HG03280 (cell line): ENCODE results near the gene VPS13A.
"Not testable (repeated sequence)": the region's sequence is repeated elsewhere in the genome, so short reads cannot be mapped to it uniquely, and the experiment has no call there.

Source experiments
- ATAC-seq: cut with Tn5 transposase; IDR thresholded peaks from one replicate; pipeline ENCODE4 v1.9.1; 2021; ENCODE audit warnings: mild to moderate bottlenecking, moderate library complexity; ENCODE audit not compliant: unreplicated experiment

Gene VPS13A

DNA sequence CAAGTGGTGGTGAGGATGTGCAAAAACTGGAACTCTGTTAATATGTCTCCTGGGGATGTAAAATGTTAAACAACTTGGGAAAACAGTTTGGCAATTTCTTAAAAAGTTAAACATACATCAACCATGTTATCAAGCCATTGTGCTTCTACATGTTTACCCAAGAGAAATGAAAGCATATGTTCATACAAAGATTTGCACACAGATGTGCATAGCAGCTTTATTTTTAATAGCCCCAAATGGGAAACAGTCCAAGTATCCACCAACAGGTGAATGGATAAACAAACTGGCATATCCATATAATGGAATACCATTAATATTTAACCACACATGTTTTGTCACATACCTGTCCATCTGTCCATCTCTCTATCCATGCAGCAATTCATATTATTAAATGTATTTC is 6.2 kb downstream of the VPS13A start:
- ATAC-seq, result no peak

DNA sequence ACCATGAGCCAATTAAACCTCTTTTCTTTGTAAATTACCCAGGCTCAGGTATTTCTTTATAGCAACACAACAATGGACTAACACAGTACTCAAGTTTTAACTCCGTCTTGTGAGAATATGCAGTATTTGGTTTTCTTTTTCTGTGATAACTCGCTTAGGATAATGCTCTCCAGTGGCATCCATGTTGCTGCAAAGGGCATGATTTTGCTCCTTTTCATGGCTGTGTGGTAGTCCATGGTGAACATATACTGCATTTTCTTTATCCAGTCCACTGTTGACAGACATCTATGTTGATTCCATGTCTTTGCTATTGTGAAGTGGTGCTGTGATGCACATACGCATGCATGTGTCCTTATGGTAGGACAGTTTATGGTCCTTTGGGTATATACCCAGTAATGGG is 10.9 kb downstream of the VPS13A start:
- no peak for ATAC-seq

DNA sequence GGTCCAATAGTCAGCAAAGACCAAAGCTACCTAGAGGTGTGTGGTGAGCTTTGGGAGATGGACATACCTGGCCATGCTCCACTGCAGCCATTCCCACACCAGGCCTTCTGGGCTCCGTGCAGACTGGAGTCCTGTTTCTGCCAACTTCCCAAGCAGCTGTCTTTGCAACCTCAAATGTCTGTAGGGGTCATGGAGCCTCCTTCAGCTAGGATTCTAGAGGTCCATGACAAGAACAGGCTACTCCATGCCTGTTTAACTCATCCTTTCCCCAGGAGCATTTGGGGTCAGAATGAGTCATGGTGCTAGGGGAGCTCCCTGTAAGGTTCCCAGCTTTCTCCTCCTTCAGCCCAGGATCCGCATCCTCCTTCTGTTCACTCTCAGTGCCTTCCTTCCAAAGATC is 17.1 kb downstream of the VPS13A start:
- ATAC-seq, result no peak

DNA sequence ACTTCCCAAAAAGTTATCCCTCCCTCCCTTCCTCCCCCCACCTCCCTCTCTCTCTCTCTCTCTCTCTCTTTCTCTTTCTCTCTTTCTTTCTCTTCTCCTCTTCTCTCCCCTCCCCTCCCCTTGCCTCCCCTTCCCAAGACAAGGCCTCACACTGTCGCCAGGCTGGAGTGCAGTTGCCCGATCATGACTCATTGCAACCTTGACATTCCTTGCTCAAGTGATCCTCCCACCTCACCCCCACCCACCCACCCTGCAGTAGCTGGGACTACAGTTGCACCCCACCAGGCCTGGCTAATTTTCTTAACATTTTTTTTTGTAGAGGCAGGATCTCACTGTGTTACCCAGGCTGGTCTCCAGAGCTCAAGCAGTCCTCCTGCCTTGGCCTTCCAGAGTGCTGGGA is 32.8 kb downstream of the VPS13A start:
- no peak for ATAC-seq

DNA sequence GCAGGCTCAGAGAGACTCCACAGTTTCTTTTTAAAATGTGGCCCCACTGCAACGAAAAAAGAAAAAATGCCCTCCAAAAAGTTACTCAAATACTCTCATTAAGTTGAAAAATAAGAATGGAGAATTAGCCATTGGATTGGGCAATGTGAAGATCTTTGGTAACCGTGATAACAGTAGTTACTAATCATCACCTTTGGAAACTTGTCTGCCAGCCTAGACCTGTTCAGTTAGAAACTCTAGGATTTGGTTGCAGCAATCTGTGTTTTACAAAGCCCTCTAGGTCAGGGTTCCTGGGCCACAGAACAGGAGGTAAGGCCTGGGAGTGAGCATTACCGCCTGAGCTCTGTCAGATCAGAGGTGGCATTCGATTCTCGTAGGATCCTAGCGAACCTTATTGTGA is 34.2 kb downstream of the VPS13A start:
- no peak for ATAC-seq

DNA sequence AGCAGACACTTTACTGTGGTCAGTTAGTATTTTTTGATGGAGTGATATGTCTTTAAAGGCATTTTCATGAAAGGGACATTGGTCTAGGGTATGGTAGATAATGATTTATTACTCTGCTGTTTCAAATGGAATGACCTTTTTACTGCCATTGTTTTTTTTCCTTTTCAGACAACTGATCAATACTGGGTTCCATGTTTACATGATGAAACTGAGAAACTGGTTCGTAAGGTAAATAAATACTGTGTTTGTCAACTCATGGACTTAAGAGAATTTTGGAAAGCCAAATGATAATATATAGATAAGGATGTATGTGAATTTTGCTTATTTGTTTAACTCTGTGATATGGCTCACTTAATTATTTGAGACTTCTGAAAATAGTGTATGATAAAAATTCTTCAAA is 35.5 kb downstream of the VPS13A start:
- ATAC-seq, result no peak

DNA sequence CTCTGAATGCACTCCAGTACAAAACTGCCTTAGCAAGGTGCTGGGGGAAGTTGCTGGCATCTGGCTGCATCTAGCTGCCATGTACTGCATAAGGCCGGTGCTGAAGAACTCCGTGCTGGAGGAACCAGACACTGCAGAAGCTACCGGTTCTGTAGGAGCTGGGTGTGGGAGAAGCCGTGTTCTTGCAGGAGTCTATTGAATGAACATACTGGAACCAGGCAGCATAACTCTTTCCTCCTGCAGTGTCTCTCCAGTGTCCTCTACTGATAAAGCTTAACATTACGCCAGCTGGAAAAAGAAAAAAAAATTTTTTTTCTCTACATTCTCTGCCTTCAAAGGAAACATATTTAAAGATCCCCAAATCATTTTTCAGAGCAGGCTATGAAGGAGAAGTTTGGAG is 38.5 kb downstream of the VPS13A start:
- no peak for ATAC-seq

DNA sequence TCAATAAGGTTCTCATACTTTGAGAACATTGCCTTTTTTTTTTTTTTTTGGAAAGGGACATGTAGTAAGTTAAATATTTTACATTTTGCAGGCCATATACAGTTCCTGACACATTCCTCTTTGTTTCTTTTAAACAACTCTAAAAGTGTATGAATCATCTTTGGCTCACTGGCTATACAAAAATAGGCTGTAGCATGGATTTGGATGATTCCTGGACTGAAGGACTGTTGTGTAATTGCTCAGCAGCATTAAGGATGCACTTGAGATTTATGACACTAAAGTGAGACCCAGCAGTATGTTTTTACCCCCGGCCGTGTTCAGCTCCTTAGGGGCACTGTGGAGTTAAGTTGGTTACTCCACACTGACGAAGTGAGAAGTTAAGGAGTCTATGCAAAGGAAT is 41.3 kb downstream of the VPS13A start:
- ATAC-seq, result no peak

DNA sequence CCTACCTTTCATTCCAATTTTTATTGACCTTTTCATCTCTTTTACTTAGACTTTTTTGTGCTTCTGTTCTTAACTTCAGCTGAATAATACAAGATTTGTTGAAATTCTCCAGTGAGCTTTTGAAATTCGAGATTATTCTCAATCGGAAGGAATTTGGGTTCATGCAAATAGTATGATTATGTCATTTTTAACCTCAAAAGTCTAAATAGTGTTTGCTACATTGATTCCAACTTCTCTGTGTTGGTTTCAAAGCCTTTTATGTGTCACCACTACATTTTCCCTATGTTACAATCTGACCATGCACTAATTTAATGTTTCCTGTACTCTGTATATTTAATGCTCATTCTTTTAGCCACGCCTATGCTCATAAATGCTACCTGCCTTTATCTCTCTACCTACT is 44.1 kb downstream of the VPS13A start:
- no peak for ATAC-seq

DNA sequence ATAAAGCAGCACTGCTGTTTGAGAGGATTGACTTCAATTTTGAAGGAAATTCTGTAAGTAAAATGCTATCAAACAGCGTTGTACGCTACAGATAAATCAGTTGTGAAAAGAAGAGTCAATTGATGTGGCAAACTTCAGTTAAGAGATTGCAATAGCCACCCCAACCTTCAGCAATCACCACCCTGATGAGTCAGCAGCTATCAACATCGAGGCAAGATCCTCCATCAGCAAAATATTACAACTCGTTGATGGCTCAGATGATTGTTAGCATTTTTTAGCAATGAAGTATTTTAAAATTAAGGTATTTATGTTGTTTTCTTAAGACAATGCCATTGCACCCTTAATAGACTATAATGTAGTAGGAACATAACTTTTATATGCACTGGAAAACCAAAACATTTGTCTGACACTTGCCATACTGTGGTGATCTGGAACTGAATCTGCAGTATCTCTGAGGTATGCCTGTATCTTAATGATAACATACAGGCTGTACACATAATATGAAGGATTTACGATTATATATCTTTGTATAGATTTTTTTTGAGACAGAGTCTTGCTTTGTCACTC is 47.5 kb downstream of the VPS13A start:
- ATAC-seq, result no peak

DNA sequence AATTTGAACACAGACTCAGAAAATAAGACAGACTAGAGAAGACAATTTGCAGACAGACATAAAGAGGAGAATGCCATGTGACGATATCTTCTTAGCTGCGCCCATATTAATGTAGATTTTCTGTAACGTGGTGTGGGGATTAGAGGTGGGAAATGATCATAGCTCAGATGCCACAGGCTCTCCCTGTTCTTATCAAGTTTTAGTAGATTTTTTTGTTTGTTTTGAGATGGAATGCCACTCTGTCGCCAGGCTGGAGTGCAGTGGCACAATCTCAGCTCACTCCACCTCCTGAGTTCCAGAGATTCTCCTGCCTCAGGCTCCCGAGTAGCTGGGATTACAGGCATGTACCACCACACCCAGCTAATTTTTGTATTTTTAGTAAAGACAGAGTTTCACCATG is 59.4 kb downstream of the VPS13A start:
- no peak for ATAC-seq

DNA sequence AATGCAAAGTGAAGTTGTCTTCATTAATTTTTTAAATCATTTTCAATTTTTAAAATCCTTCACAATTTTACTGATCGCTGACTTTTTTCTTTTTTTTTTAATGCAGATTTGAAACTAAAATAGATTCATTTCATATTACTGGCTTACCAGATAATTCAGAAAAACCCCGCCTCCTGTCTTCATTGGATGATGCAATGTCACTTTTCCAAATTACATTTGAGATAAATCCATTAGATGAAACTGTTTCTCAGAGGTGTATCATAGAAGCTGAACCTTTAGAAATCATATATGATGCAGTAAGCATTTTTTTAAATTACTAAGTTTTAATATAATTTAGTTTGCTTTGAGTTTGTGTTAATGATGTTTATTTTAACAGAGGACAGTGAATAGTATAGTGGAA is 60.6 kb downstream of the VPS13A start:
- ATAC-seq, result no peak

DNA sequence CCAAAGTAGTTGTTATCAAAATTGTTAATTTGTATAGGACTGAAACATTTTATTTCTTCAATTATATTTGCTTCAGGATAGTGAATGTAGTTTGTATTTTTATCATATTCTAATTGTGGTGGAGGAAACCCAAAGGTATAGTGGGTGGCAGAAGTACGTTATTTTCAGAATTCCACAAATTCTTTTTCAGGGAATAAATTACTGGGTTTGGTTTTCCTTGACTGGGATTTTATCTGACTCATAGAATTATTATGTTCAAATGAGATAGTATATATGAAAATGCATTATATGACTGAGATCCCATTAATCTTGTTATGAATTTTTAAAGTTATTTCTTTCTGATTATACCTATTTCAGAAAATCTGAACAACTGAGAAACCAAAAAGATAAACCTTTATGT is 73.7 kb downstream of the VPS13A start:
- ATAC-seq, result no peak

DNA sequence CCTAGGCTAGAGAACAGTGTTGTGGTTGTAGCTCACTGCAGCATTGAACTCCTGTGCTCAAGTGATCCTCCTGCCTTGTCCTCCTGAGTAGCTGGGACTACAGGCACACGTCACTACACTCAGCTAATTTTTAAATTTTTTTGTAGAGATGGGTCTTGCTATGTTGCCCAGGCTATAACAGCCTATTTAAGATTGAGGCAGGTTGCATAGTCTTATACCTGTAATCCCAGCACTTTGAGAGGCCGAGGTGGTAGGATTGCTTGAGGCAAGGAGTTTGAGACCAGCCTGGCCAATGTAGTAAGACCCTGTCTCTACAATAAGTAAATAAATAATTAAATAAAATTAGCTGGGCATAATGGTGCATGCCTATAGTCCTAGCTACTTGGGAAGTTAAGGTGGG is 79.9 kb downstream of the VPS13A start:
- ATAC-seq, result no peak

DNA sequence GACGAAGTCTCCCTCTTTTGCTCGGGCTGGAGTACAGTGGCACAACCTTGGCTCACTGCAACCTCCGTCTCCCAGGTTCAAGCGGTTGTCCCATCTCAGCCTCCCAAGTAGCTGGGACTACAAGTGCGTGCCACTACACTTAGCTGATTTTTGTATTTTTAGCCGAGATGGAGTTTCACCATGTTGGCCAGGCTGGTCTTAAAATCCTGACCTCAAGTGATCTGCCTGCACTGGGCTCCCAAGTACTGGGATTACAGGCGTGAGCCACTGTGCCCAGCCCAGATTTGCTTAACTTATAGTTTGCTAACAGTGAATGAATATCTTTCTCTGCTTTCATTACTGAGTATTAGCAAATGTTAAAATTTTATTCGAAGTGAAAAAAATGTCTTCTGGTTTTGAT is 84.3 kb downstream of the VPS13A start:
- no peak for ATAC-seq

DNA sequence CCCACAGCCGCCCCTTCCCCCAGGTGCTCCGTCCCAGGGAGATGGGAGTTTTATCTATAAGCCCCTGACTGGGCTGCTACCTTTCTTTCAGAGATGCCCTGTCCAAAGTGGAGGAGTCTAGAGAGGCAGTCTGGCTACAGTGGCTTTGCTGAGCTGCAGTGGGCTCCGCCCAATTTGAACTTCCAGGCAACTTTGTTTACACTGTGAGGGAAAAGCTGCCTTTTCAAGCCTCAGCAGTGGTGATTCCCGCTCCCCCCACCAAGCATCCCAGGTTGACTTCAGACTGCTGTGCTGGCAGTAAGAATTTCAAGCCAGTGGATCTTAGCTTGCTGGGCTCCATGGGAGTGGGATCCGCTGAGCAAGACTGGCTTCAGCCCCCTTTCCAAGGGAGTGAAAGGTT is 90.4 kb downstream of the VPS13A start:
- not testable (repeated sequence) for ATAC-seq

DNA sequence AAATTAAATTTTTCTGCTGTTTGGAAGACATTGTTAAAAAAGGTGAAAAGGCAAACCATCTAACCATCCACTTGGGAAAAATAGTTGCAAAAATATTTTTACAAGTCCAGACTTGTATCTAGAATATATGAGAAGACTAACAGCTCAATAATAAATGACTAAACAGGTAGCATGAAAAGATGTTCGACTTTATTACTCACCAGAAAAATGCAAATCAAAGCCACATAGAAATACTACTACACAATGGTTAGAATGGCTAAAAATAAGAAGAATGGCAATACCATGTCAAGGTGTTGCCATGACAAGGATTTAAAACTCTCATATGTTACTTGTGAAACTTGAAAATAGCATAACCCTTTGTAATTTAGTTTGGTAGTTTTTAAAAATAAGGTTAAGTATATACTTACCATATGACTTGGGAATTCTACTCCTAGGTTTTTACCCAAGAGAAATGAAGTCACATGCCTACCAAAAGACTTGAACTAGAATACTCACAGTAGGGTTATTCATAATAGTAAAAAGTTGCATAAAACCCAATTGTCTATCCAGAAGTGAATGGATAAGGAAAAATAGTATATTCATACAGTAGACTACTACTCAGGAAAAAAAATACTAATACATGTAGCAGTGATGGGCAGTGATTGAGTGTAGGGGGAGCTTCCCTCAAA is 93.8 kb downstream of the VPS13A start:
- no peak for ATAC-seq

DNA sequence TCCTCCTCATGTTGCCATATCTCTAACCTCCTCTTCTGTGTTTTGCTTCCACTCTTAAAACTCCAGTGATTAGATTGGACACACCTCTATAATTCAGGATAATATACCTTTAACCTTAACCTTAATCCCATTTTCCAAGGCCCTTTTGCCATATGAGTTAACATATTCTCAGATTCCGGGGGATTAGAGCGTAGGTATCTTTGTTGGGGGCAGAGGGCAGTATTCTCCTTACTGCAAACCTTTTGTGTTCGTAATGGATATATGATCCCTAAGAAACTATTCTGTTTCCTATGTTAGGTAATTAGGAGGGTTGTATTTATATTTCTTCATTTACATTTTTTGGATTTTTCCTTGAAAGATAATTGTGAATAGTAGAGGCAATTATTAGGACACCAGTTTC is 99.5 kb downstream of the VPS13A start:
- ATAC-seq, result no peak

DNA sequence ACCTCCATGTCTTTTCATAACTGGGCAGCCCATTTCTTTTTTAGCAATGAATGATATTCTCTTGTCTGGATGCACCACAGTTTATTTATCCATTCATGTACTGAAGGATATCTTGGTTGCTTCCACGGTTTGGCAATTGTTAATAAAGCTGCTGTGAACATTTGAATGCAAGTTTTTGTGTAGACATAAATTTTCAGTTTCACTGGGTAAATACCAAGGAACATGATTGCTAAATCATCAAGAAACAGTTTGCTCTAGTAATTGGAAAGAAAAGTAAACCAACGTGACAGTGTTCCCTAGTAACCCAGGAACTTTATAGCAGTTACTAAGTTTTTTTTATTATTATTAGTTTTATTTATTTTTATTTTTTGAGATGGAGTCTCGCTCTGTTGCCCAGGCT is 100.4 kb downstream of the VPS13A start:
- ATAC-seq, result no peak

DNA sequence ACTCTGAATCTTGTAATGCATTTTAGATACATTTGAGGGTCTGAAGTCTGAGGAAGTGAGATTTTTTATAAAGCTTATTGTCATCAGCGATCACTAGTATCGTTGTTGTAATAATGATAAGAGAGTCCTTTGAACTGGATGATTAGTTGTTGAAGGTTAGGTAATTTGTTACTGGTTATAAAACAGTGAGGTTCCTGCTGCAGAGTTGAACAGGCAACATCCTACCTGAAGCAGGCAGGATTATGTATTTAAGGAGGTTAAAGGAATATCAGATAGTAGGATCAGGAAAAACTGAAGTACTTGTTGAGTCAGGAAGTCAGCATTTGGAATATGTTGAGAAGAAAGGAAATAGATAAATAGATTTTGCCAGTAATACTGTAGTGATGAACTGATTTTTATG is 106.7 kb downstream of the VPS13A start:
- no peak for ATAC-seq

DNA sequence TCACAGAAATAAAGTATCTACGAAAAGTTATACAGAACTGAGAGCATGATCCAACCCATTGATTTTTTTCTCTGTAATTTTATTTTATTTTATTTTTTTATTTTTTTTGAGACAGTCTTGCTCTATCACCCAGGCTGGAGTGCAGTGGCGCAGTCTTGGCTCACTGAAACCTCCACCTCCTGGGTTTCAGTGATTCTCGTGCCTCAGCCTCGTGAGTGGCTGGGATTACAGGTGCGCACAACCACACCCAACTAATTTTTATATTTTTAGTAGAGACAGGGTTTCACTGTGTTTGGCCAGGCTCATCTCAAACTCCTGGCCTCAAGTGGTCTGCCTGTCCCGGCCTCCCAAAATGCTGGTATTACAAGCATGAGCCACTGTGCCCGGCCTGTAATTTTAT is 107.3 kb downstream of the VPS13A start:
- no peak for ATAC-seq

DNA sequence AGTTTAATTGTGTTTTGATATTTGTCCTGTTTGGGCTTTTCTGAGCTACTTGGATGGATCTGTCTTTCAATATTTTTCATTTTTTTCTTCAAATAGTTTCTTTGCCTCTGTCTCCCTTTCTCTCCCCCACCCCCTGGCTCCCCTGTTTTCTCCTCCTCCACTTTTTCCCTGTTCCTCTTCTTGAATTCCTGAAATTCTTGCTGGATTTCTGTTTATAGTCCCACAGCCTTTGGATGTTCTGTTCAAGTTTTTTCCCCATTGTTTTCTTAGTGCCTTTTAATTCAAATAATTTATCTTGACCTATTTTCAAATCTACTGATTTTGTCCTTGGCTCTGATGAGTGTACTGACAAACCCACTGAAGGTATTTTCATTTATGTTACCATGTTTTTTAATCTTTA is 113.0 kb downstream of the VPS13A start:
- no peak for ATAC-seq

DNA sequence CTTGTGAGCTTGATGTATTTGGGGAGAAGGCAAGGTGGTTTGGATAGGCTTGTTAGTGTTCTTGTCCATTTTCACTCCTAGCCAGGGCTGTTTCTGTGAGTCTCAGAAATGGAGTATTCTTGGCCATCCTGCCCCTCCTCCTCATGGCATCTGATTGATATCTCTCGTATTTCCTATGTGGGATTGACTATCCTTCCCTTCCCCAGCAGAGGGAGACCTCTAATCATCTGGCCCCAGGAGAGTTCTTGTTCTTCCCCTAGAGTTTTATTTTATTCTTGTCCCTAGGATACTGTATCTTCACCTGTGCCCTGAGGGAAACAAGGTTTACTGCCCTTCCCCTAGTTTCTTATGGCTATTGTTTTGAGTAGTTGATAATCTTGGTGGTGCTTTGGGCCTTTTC is 114.4 kb downstream of the VPS13A start:
- ATAC-seq, result no peak
